ENCODE results near the gene NOP56.

DNA sequence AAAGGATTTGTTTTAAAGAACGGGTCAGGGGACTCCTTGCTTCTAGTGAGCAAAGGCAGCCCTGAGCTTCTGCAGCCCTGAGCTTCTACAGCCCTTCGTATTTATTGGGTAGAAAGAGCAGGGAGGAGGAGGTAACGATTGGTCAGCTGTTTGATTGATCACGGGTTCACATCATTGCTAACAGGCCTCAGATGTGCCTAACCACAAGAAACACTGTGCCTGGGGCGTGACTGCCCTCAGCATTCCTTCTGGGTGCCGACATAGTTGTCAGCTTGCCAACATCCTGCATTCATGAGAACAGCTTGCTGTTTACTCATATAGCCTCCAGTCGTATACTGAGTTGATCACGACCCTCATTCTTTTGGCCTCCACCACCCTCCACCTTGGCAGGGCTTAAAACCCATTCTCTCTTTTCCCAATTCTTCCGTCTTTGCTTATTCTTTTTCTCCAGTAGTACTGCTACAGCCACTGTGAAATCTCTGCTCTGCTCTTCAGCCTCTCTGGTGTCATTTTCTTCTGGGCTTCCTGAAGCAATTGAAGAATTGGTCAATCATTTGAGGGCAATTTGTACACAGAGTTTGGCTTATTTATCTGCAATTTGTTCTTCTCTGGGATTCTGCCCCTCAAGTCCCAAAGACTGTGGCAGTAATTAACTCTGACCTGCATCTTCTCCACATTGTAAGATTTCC is 25.4 kb upstream of the NOP56 start:
- TF ChIP-seq POLR2AphosphoS5 (IDR thresholded peaks at IDR 0.05; ENCODE audit: low read depth) (no peak), SPI1 (IDR thresholded peaks at IDR 0.05; ENCODE audit: borderline replicate concordance, low read depth) (no peak)
- TF ChIP-seq, protein P1, sequence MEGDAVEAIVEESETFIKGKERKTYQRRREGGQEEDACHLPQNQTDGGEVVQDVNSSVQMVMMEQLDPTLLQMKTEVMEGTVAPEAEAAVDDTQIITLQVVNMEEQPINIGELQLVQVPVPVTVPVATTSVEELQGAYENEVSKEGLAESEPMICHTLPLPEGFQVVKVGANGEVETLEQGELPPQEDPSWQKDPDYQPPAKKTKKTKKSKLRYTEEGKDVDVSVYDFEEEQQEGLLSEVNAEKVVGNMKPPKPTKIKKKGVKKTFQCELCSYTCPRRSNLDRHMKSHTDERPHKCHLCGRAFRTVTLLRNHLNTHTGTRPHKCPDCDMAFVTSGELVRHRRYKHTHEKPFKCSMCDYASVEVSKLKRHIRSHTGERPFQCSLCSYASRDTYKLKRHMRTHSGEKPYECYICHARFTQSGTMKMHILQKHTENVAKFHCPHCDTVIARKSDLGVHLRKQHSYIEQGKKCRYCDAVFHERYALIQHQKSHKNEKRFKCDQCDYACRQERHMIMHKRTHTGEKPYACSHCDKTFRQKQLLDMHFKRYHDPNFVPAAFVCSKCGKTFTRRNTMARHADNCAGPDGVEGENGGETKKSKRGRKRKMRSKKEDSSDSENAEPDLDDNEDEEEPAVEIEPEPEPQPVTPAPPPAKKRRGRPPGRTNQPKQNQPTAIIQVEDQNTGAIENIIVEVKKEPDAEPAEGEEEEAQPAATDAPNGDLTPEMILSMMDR (IDR thresholded peaks at IDR 0.05; ENCODE audit: insufficient read depth, low read length): no peak
